ENCODE measurements around the gene ZFP92. TPM values are rescaled to one million over a fixed set of nuclear protein-coding genes. Genes with fewer than 3 reads are reported as not detected.

ZFP92 gene
- total RNA-seq, 2 experiments from 2014 or later, result 0.03 TPM; not detected in 1

DNA sequence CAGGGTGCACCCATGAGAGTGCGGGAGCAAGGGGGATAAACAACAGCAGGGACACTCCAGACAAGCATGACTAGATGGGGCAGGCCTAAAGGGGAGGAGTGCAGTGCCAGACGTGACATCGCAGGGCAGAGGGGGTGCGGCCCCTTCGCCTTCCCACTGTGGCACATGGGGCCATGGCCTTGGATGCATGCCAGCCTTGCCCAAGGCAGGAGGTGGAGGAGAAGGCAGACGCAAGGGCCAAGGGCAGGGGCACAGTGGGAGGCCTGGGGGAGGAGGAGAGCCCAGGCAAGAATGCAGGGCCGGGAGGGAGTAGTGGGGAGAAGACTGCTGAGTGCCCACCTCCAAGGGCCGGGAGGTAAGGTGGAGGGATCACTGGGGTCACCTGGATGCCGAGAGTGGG, 31.8 kb upstream of the ZFP92 start:
- no peak overlapping the region for H3K4me3 ChIP-seq (ENCODE audit: low read depth, low read length, poor library complexity, severe bottlenecking)
- H3K4me2 ChIP-seq (ENCODE audit: low read length), result no peak overlapping the region
- intact Hi-C loops (cut with micrococcal nuclease; ENCODE audit: unreplicated experiment), result no loop called here
- ChIA-PET CTCF (ENCODE audit: unreplicated experiment) (no interaction called here), POLR2A (no interaction called here)
- H3K9me2 ChIP-seq (ENCODE audit: insufficient read depth, low read length), result no peaks in the 10 kb centered on the region
- H3K4me1 ChIP-seq (ENCODE audit: insufficient read depth, low read length, poor library complexity, severe bottlenecking), result peaks cover under 1% of the 10 kb centered on the region
- H2AFZ ChIP-seq (ENCODE audit: low read length), result no peak overlapping the region
- no peaks in the 10 kb centered on the region for H3K36me3 ChIP-seq (ENCODE audit: insufficient read depth, low read length)
- no peak for DNase-seq (ENCODE audit: low spot score)
- H3K27ac ChIP-seq (ENCODE audit: low read depth, low read length, poor library complexity, severe bottlenecking), result no peak overlapping the region
- no TSS peak for BruUV-seq (replicated peaks)
- H4K20me1 ChIP-seq (ENCODE audit: insufficient read depth, low read length), result no peaks in the 10 kb centered on the region
- no peak for TF ChIP-seq EZH2phosphoT487 (IDR thresholded peaks at IDR 0.05; ENCODE audit: borderline replicate concordance, low read depth, low read length)
- TF ChIP-seq, protein P1, sequence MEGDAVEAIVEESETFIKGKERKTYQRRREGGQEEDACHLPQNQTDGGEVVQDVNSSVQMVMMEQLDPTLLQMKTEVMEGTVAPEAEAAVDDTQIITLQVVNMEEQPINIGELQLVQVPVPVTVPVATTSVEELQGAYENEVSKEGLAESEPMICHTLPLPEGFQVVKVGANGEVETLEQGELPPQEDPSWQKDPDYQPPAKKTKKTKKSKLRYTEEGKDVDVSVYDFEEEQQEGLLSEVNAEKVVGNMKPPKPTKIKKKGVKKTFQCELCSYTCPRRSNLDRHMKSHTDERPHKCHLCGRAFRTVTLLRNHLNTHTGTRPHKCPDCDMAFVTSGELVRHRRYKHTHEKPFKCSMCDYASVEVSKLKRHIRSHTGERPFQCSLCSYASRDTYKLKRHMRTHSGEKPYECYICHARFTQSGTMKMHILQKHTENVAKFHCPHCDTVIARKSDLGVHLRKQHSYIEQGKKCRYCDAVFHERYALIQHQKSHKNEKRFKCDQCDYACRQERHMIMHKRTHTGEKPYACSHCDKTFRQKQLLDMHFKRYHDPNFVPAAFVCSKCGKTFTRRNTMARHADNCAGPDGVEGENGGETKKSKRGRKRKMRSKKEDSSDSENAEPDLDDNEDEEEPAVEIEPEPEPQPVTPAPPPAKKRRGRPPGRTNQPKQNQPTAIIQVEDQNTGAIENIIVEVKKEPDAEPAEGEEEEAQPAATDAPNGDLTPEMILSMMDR (conservative IDR thresholded peaks at IDR 0.05; ENCODE audit: low read length), result no peak
- H3K79me2 ChIP-seq (ENCODE audit: insufficient read depth, low read depth, low read length), result no peaks in the 10 kb centered on the region
- no peaks in the 10 kb centered on the region for H3K9me3 ChIP-seq (ENCODE audit: low read length)

DNA sequence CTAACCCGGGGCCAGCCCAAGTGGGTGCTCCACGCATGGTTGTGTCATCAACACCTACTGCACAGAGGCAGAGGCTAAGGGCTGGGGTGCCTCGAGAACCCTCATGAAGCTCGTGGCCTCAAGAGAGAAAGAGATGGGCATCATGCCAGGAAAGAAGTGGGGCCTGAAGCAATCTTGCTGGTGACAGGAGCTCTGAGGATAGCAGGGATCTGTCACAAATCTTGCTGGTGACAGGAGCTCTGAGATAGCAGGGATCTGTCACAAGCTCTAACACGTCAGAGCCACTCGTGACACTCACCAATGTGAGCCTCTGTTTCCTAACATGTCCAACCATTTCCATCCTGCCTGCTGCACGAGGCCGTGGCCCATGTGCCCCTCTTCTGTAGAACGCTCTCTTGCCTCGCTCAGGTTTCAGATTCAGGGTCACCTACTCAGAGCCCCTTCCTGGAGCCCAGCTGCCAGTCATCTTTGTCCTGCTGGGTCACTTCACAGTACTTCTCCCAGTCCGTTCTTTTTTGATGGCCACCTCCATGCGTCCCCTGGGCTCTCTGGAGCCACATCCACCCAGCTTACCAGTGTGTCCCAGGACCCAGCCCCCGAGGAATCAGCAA, 31.2 kb upstream of the ZFP92 start:
- POLR2A ChIA-PET, result no interaction called here
- no peak for DNase-seq (ENCODE audit: low spot score)

DNA sequence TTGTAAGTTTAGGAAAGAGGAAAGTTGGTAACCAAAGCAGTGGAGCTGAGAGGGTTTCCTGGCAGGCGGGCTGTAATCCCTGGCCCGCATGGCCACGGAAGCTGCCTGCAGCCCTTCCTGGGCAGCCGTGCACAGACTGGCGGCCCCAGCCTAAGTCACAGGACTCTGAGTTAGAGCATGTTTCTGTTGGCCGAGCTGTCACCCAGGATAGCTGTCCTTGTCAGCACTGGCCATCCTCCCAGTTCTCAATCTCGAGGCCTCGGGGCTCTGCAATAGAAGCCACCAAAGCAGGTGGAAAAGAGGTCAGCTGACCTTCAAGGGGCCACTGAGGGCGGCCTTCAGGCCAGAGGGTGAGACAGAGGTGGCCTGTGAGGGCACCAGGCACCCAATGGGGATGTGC, 30.6 kb upstream of the ZFP92 start:
- H3K4me3 ChIP-seq (ENCODE audit: low read depth, low read length, poor library complexity, severe bottlenecking), result no peak overlapping the region
- no peaks in the 10 kb centered on the region for H3K9me2 ChIP-seq (ENCODE audit: insufficient read depth, low read length)
- intact Hi-C loops (cut with micrococcal nuclease; ENCODE audit: unreplicated experiment), result no loop called here
- TF ChIP-seq, protein P1 (conservative IDR thresholded peaks at IDR 0.05; ENCODE audit: low read length), result no peak
- no peaks in the 10 kb centered on the region for H3K79me2 ChIP-seq (ENCODE audit: insufficient read depth, low read depth, low read length)
- POLR2A ChIA-PET, result no interaction called here
- BruUV-seq (replicated peaks), result no TSS peak
- H3K4me2 ChIP-seq (ENCODE audit: low read length), result no peak overlapping the region
- CTCF ChIA-PET (ENCODE audit: unreplicated experiment), result no interaction called here
- no peak for DNase-seq (ENCODE audit: low spot score)
- no peaks in the 10 kb centered on the region for H3K9me3 ChIP-seq (ENCODE audit: low read length)
- no peaks in the 10 kb centered on the region for H3K36me3 ChIP-seq (ENCODE audit: insufficient read depth, low read length)
- no peak overlapping the region for H2AFZ ChIP-seq (ENCODE audit: low read length)
- H3K4me1 ChIP-seq (ENCODE audit: insufficient read depth, low read length, poor library complexity, severe bottlenecking), result no peaks in the 10 kb centered on the region
- H3K27ac ChIP-seq (ENCODE audit: low read depth, low read length, poor library complexity, severe bottlenecking), result no peak overlapping the region
- no peaks in the 10 kb centered on the region for H4K20me1 ChIP-seq (ENCODE audit: insufficient read depth, low read length)

More for the DNA sequence above, 31.2 kb upstream of the ZFP92 start:
- H3K4me3 ChIP-seq (ENCODE audit: low read depth, low read length, poor library complexity, severe bottlenecking), result no peak overlapping the region
- TF ChIP-seq, protein P1 (conservative IDR thresholded peaks at IDR 0.05; ENCODE audit: low read length), result no peak
- TF ChIP-seq EZH2phosphoT487 (IDR thresholded peaks at IDR 0.05; ENCODE audit: borderline replicate concordance, low read depth, low read length), result no peak
- BruUV-seq (replicated peaks), result no TSS peak
- no peak overlapping the region for H3K27ac ChIP-seq (ENCODE audit: low read depth, low read length, poor library complexity, severe bottlenecking)
- H3K9me3 ChIP-seq (ENCODE audit: low read length), result no peaks in the 10 kb centered on the region
- H3K4me2 ChIP-seq (ENCODE audit: low read length), result no peak overlapping the region
- no peak overlapping the region for H2AFZ ChIP-seq (ENCODE audit: low read length)
- no peaks in the 10 kb centered on the region for H3K9me2 ChIP-seq (ENCODE audit: insufficient read depth, low read length)
- intact Hi-C loops (cut with micrococcal nuclease; ENCODE audit: unreplicated experiment), result no loop called here
- H3K4me1 ChIP-seq (ENCODE audit: insufficient read depth, low read length, poor library complexity, severe bottlenecking), result no peaks in the 10 kb centered on the region
- CTCF ChIA-PET (ENCODE audit: unreplicated experiment), result no interaction called here
- no peaks in the 10 kb centered on the region for H3K36me3 ChIP-seq (ENCODE audit: insufficient read depth, low read length)
- no peaks in the 10 kb centered on the region for H3K79me2 ChIP-seq (ENCODE audit: insufficient read depth, low read depth, low read length)
- H4K20me1 ChIP-seq (ENCODE audit: insufficient read depth, low read length), result no peaks in the 10 kb centered on the region
